Stromal cell of bone marrow (primary cell): ENCODE results near the gene PIBF1.
"Not testable (repeated sequence)": the region's sequence is repeated elsewhere in the genome, so short reads cannot be mapped to it uniquely, and the experiment has no call there.

Source experiments
- DNase-seq: peaks from one replicate; pipeline ENCODE4 v3.0.0-alpha.2; 2012; ENCODE audit warnings: low read depth

Gene PIBF1

DNA sequence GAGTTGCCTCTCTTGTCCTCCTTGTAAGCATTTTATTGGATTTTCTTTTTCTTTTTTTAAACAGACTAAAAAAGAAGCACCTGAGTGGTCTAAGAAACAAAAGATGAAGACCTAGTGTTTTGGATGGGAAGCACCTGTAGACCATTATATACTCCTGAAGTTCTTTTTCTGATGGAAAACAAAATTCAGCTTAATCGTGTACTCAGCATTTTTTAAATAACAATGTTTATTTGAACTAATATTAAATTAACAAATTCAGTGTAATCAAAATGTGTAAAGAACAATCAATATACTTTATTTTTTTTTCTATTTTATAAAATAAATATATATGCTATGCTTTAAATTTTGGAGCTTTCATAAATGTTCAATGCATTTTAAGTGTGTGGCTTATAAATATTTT is 233.9 kb downstream of the PIBF1 start:
- no peak for DNase-seq

DNA sequence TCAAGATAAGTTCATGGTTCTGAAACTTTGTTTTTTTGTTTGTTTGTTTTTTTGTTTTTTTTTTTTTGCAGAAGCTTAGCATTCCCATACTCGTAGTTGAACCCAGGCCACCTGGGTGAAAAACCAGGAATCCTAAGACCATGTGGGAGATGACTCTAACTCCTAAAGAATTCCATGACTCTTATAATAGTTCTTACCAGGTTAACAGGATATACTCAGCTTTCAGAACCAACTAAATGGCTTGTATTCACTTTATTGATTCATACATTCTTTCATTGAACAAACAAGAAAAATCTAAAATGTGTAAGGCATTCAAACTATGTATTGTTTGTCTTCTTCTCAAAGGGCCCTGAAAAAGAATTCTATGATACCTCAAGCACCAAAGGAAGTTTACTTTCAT is 236.4 kb downstream of the PIBF1 start:
- DNase-seq, result no peak

DNA sequence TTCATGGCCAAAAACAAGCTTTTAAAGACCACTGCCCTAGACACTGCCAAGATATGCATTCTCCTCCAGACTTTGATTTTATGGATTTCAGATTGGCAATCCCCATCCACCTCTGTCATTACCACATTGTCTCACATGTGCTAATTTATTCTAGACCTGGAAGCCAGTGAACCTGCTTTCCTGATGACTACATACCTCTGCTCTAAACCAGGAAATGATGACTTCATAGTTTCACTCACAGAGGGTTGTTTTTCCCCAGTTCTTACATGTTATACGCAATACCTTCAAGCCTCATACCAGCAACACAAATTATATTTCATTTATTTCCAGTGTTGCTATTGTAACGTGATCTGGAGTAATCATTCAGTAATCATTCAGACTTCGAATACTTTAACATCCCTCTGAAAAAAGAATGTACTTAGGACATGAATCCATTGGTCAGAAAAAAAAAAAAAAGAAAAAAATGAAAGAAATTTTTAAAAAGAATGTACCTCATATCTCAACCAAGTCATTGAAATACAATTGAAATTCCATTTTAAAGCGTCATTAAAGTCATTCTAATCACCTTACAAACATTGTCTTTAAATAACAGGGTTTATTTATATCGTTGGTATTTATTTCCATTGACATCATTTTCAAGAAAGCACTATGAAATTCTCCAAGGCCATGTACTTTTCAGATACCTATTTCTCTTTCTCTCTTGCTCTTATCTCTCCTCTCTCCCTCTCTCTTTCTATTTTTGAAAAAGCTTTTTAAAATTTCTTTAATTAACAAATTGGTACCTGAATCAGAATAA is 243.5 kb downstream of the PIBF1 start:
- DNase-seq, result no peak

DNA sequence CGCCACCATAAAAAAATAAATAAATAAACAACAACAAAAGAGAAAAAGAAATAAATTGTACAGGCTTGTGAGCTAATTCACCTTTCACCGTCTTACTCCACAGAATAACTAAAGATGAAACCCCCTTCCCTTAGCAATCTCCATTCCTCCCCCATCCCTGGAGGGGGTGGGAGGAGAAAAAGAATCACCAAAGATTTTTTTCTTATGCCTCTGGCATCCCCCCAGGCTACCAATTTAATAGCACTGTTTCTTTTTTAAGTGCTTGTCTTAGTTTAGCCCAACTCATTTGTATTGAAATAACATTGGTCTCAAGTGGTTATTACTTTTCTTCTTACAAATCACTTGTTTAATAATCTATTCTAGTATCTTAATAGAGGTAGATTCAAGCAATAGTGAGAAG is 253.0 kb downstream of the PIBF1 start:
- DNase-seq, result no peak

DNA sequence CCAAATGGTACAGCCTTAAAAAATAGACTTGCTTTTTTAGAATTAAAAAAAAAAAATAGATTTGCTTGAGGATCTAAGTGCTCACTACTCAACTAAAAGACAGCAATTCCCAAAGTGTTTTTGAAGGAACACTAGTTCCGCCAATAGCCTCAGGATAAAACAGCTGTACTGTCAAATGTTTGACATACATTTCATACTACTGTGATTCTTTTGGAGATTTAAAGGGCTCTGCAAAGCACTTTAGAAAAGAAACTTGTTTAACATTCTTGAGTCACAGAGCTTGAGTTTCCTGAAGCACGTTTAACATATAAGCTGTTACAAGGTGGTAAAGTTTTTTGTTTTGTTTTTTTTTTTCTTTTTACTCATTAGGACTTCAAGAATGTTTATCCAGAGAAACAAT is 253.7 kb downstream of the PIBF1 start:
- DNase-seq, result no peak

DNA sequence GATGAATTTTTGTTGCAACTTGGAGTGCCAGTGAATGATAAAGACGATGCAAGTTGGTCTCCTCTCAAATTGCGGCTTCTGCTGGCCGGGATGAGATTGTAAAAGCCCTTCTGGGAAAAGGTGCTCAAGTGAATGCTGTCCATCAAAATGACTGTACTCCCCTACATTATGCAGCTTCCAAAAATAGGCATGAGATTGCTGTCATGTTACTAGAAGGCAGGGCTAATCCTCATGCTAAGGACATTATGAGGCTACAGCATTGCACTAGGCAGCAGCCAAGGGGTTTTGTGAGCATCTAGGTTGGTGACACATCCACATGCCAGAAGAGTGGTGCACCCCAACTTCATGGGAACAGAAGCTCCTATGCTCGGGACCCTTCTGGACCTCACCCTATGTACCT is 254.6 kb downstream of the PIBF1 start:
- no peak for DNase-seq

DNA sequence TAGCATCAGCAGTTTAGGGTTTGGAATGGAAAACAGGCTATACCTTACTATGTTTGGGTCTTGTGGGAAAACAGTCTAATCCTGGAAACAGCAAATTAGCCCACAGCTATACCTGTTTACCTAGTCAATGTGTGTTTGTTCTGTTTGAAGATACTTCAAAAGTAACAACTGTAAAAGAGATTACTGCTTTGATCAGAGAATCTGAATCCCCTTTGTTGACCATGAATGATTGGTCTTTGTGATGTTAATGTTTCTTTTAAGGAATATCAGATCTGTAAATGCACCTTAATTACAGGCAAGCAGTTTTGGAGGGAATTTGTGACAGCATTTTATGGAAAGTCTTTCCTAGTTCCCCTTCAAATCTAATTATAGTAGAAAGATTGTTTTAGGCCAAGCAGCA is 256.1 kb downstream of the PIBF1 start:
- no peak for DNase-seq

DNA sequence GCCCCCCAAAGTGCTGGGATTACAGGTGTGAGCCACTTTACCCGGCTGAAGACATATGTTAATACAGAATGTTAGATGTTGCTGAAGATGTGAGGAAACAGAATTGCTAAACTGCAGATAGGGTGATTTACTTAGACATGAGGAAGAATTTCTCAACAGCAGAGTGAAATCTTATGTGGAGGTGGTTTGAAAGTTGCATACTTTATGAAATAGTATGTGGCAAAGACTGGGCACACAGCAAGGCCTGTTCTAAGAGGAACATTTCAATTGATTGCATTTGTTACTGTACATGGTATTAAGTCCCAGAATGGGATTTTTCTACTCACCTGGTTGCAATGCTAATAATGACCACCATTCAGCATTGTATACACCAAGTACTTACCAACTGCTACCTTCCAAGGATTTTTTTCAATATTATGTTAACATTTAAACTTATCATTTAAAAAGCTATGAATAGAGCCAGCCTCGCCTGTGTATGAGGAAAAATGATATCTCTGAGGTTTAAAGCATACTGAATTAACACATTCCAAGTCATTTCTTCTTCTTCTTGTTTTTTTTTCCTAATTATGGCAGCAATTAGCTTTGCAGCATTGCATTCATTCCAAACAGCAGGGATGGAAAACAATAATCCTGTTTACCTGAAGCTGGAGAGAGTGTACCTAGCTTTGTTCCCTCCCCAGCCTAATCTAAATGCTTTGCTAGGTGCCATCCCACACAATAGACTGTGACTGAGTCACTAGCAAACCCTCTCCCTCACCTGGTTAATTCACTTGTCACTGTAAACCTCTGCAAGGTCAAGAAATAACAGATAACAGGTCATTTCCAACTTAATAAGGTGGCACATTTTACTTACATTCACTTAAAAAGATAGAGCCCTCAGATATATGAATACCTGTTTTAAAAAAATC is 257.5 kb downstream of the PIBF1 start:
- DNase-seq, result no peak

DNA sequence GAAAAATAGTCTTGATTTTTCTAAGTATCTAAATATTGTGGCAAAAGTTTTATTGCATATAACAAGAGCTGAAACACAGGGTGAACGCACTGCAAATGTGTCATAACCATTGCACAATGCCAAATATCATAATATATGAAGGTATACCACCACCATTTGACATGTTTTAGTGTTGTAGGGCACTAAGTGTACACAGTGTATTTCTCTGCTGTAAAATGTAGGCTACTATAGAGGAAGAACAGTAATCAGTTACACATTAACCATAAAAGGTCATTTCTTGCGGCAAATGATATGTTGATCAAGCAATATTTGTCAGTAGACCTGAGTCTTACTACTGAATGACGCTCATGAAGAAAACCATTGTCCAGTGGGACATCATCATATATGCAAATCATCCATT is 258.6 kb downstream of the PIBF1 start:
- no peak for DNase-seq

DNA sequence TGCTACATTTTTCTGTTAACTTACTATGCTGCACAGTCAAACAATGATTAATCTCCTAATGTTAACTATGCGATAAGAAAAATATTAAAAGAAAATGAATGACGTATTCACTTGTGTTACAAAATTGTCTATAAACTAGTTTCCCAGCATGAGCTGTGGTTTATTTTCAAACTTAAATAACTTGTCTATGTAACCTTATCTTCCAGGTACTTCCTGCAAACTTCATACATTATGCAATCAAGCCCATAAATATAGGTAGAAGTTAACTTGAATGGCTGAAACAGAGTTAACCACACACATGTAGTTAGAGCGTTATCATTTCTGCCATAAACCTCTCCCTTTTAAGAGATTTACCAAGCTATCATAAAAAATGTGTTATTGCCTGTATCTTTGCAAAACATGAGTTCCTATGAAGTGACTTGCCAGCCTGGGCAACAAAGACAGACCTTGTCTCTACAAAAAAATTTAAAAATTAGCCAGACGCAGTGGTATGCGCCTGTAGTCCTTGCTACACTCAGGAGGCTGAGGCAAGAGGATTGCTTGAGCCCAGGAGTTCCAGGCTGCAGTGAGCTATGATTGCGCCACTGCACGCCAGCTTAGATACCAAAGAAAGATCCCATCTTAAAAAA is 259.1 kb downstream of the PIBF1 start:
- DNase-seq, result no peak

DNA sequence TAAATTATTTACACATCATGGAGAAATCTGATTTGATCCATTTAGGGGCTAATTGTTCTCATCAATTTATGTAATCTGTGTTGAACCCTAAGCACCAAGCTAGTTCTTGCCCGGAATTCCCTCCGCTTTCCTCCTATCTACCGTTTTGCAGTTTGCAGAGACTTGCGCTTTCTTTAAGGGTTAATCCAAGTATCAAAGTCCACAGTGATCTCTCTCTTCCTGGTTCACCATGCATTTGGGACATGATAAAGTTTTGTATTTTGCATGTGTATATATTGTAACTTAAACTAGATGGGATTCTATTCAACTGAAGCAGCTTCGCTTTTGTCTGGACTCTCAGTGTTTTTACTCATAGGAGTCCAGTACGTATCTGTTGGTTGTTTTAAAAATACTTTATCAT is 263.1 kb downstream of the PIBF1 start:
- DNase-seq, result no peak

DNA sequence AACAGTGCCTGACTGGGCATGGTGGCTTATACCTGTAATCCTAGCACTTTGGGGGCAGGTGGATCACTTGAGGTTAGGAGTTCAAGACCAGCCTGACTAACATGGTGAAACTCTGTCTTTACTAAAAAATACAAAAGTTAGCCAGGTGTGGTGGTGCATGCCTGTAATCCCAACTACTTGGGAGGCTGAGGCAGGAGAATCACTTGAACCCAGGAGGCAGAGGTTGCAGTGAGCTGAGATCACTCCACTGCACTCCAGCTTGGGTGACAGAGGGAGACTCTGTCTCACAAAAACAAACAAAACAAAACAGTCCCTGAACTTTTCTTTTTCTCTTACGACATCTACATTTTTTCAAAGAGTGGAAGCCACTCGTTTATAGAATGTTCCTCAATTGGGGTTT is 266.7 kb downstream of the PIBF1 start:
- not testable (repeated sequence) for DNase-seq

DNA sequence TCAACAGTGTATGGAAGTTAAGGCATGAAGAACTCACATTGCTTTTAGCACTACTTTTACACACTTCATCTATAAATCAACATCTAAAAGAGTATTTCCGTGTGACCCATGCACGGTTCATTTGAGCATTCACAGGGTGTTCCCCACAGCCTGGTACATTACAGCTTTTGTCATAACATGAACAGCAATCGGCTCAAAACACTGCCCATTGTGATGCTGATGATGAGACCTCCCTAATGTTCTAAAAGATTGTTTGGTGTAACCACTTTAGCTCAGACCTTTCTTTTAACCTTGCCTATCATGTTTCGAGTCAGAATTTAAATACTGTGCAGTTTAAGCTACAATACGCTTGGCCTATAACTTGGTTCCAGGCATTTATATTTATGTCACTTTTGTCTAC is 272.8 kb downstream of the PIBF1 start:
- DNase-seq, result no peak

DNA sequence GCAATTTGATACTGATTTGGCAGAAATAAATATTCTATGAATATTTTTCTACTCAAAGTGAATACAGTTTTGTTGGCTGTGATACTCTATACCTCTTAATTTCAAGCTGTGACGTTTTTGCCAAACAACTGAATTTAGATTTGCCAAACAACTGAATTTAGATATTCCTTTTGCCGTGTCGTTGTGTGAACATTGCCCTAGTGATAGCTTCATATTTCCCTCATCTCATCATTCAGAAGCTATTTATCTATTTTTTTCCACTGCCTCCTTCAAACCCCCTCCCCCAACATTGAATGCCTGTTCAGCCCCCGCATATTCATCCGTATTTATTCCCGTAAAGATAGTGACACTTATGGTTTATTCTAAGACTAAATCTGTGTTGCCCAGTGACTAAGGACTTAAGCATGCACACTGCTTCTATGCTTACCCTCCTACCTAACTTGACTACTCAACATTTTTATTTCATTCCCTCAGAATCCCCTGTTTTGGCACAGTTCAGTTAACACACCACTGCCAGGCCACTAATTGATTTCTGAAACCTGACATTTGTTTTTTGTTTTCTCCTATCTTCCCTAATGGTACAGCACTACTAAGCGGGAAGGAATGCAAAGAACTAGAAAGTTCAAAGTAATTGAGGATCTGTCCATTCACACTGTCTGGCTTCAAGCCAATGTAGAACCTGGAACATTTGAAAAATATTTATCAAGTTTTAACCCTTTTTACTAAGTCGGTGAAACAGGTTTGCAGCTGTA is 274.1 kb downstream of the PIBF1 start:
- DNase-seq, result no peak

DNA sequence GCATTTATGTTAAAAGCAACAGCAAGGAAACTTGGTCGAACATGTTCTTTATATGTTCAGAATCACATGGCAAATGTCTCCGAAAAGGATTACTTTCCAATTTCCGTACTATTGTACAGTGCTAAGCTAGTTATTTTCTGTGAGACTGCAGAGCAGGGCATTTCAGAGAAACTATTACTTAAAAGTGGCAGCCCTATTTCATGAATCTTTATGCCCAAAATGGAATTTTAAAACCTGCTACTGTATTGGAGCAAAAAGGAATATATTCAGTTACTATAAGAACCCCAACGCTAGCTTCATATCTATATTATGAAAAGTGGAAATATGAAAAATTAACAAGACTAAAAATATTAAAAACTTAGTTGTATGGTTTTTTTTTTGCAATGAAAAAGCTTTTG is 274.6 kb downstream of the PIBF1 start:
- DNase-seq, result no peak

DNA sequence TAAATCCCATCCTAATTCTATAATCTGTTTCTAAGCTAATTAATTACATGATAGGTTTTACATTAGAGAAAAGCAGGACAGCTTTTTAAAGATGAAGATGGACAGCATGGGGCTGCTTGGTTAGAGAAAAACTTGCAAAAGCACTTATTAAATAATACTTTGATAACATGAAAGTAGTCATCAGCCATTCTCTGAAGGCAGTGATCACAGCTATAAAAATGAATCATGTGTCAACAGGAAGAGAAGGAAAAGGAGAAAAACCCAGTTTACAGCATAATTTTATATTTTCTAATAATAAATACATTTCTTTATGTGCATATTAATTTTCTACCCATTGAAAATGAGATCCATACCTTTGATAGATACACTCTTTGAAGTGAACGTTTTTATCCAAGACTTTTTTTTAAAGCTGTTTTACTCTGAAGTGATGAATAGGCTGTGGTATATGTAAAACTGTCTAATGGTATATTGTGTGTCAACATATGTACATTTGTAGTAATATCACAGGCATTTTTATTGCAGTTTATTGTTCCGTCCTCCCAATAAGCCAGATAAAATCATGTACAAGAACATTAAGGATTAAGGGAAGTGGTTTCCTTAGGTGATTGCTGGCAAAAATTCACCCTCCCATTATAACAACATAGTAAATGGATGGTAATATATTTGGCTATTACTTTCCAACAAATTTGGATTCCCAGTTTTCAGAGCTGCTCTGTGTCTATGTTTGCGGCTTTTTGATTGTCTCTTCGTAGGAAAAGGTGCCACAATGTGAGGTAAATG is 275.5 kb downstream of the PIBF1 start:
- no peak for DNase-seq

DNA sequence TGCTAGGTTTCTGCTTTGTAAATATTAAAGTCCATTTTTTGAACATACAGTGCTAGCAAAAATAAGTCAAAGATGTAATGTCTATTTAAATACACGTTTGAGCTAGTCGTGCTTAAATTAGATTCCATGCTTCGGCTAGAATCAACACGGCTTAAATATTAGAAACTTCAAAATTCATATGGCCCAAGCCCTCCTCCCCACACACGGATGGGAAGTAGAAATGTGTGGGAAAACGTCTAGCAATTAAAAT is 276.1 kb downstream of the PIBF1 start:
- no peak for DNase-seq

DNA sequence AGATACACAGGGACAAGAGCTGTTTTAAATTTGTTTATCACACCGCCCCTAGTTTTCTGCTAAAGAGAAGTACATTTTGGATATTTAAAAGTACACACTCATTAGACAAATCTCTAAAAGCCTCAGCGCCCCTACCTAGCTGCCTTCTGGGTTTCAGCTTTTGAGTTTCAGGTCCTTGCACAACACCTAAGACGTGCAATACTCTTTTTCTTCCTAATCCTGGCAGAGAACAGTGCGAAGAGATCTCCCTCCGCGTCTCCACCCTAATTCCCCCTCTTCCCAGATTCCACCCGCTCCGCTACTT is 276.5 kb downstream of the PIBF1 start:
- DNase-seq, result no peak

DNA sequence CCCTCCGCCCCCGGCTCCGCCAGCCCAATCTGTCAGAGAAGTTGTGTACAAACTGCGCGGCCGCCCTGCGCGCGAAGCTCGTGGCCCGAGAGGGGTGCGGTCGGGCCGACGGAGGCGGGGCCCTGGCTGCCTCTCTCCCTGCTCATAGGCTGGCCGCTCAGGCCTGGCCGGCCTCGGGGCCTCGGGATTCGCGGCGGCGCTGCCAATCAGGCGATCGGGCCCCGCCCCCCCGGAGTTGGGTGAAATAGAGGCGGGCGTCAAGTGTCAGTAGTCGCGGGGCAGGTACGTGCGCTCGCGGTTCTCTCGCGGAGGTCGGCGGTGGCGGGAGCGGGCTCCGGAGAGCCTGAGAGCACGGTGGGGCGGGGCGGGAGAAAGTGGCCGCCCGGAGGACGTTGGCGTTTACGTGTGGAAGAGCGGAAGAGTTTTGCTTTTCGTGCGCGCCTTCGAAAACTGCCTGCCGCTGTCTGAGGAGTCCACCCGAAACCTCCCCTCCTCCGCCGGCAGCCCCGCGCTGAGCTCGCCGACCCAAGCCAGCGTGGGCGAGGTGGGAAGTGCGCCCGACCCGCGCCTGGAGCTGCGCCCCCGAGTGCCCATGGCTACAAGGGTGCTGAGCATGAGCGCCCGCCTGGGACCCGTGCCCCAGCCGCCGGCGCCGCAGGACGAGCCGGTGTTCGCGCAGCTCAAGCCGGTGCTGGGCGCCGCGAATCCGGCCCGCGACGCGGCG is 277.0 kb downstream of the PIBF1 start, which contains the start of gene KLF5:
Gene KLF5 (plus strand): TSS at position 270 of the 724 bp plus-strand sequence. CDS start 323 bp downstream, at position 593.
- DNase-seq, result peak; percentile 80

DNA sequence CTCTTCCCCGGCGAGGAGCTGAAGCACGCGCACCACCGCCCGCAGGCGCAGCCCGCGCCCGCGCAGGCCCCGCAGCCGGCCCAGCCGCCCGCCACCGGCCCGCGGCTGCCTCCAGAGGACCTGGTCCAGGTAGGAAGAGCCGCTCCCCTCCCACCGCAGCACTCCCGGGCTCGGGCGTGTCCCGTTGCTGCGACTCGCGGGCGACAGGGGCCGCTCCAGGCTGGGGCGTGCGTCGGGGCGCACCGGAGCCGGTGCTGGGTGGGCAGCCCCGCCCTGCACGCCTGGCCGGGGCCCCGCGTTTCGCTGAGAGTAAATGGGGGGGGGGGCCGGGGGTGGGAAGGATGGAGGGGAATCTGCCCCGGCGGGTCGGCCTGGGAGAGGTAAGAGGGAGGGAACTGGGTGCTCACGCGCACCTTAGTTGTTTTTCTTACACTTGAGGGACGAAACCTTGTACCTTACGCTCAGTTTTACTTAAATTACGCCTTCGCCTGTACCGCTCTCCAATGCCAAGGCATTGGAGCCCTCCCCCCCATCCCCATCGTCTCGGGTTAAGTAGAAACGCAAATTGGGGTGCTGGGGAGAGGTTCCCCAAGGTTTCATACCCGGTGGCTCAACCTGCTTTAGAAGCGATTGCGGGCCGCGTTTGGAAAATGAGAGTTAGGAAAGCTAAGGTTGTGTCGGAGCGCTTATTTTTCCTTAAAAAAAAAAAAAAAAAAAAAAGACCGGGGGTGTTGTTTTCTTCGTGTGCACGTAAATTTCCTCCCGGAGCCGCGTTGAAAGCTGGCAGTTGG is 277.7 kb downstream of the PIBF1 start:
- DNase-seq, result no peak
